Measurements from ENCODE around the gene ZDHHC19. TPM values are rescaled to one million over a fixed set of nuclear protein-coding genes. Genes with fewer than 3 reads are reported as not detected.
"Not testable (repeated sequence)": the region's sequence is repeated elsewhere in the genome, so short reads cannot be mapped to it uniquely, and the experiment has no call there.

ZDHHC19 gene
- total RNA-seq, 2 experiments from 2014 or later: not detected

DNA sequence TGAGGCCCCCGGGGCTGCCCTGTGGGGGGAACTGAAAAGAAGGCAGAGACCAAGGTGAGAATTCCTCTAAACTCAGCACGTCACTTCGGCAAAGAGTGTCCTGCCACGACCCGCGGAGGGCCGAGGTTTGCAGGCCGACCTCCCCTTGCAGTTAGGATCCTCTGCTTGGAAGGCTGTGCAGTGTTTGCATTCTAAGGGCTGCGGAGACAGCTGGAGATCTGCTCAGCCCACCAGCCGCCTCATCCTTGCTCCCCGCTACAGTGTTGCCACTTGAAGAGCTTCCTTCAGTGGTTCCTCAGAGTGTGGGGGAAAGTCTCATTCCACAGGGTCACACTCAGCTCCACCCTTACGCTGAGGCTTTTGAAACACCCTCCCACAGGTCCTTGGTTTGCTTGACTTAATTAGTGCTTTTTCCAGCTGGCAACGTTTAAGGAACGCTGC lies 15.9 kb upstream of the ZDHHC19 start:
- CTCF ChIA-PET: interaction anchor here (0.7 kb wide), 1 partner anchor 78 kb away, joined by 3 read pairs; no protein-coding TSS in a partner anchor

DNA sequence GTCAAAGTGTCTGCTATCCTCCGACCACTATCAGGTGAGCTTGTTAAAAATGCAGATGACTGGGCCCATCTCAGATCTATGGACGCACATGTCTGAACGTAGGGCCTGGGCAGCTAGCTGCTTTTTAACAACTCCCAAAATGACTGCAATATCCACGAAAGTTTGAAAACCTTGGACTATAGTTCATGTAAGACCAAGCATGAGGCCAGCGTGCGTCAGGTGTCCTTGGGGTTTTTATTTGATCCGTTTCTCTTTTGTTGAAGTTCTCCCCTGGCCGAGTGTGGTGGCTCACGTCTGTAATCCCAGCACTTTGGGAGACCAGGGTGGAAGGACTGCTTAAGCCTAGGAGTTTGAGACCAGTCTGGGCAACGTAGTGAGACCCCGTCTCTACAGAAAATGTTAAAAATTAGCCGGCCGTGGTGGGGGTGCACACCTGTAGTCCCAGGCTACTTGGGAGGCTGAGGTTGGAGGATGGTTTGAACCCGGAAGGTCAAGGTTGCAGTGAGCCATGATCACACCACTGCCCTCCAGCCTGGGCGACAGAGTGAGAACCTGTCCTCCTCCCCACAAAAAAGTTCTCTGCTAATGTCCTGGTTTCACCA lies 14.7 kb upstream of the ZDHHC19 start:
- ChIA-PET CTCF (no interaction called here), POLR2A (no interaction called here)

More for the DNA sequence above, 15.9 kb upstream of the ZDHHC19 start:
- POLR2A ChIA-PET: no interaction called here

DNA sequence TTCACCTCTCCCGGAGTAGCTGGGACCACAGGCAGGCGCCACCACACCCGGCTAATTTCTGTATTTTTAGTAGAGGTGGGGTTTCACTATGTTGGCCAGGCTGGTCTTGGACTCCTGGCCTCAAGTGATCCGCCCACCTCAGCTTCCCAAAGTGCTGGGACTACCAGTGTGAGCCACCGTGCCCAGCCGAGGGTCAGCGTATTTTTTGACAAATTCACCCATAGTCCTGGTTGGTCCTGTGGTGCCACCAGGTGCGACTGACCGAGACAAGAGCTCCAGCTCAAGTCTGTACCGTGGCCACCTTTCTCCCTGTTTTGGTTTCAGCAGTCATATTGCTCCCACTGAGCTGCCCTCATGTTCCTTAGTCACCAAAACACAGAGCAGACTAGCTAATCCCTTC lies 13.9 kb upstream of the ZDHHC19 start:
- ChIA-PET POLR2A (no interaction called here), CTCF (no interaction called here)

DNA sequence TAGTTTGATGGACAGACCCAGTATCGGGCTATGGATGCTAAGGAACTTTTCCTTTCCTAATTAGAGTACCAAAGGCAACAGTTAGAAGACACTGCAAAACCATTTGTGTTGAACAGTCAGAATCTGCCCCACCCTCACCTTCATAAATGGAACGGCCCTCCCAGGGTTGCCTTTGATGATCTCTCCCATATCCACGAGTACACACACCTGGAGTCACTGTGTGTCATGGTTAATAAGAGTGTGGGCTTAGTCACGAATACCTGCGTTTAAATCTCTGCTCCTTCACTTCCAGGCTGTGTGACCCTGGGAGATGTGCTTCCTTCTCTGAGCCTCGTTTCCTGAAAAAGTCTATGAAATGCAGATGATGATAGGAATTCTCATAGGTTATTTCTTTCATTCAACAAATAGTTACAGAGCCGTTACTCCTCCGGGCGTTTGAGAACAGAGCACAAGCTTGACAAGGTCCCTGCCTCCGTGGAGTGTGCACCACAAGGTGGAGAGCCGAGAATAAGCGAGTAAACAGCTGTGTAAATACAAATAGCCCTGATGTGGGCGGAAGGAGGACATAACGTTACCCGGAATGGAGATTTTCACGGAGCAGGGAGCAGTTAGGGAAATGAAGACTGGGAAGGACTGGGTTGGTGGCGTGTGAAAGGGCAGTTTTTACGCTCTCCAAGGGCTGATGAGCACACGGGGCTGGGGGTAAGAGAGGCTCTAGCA lies 11.8 kb upstream of the ZDHHC19 start:
- POLR2A ChIA-PET: no interaction called here
- CTCF ChIA-PET: no interaction called here

DNA sequence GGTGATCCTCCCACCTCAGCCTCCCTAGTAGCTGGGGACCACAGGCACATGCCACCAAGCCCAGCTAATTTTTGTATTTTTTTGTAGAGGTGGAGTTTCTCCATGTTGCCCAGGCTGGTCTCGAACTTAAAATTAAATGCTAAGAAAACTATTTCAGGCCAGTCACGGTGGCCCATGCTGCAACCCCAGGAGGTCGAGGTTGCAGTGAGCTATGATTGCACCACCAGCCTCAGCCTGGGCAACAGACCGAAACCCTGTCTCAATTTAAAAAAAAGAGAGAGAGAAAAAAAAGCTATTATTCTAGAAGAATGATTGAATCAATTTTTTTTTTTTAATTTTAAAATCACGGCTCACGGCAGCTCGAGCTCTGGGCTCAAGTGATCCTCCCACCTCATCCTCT lies 9.8 kb upstream of the ZDHHC19 start:
- CTCF ChIA-PET: interaction anchor here (0.6 kb wide), 1 partner anchor 174 kb away, joined by 3 read pairs; no protein-coding TSS in a partner anchor
- POLR2A ChIA-PET: interaction anchor here (0.6 kb wide), 2 partner anchors 67 to 188 kb away, joined by 4 to 7 read pairs; no protein-coding TSS in a partner anchor

DNA sequence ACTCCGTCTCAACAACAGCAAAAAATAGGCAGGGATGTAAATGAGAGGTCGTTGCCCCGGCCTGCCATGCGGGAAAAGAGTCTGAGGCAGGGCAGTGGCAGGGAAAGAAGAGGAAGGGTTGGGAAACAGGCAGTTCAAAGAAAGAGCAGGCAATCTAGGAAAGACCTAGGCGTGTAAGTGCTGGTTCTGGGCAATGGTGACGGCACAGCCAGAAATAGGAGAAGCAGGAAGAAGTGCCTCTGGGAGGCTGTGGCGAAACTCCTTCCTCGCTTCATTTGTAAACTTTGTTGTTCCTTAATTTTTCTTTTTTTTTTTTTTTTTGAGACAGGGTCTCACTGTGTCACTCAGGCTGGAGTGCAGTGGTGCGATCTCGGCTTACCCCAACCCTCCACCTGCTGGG lies 9.4 kb upstream of the ZDHHC19 start:
- CTCF ChIA-PET: interaction anchor here (0.6 kb wide), 1 partner anchor 174 kb away, joined by 3 read pairs; no protein-coding TSS in a partner anchor

DNA sequence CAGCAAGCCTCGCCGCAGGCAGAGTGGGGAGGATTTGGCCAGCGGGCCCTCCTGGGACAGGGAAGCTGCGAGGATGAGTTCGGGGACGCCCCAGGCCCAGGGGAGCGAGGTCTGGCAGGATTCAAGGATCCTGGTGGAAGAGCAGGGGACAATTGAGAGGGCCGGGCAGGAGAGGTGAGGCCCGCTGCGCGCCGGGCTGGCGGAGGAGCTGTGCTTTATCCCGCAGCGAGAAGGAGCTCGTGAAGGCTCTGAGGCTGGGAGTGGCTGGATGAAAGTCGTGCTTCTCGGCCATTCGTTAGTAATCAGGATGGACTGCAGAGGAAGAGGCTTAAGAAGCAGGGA lies 8.7 kb upstream of the ZDHHC19 start:
- ChIA-PET POLR2A (no interaction called here), CTCF (interaction anchor here (0.6 kb wide), 1 partner anchor 174 kb away, joined by 3 read pairs; no protein-coding TSS in a partner anchor)

More for the DNA sequence above, 9.4 kb upstream of the ZDHHC19 start:
- POLR2A ChIA-PET: interaction anchor here (0.6 kb wide), 1 partner anchor 68 kb away, joined by 4 read pairs; no protein-coding TSS in a partner anchor

DNA sequence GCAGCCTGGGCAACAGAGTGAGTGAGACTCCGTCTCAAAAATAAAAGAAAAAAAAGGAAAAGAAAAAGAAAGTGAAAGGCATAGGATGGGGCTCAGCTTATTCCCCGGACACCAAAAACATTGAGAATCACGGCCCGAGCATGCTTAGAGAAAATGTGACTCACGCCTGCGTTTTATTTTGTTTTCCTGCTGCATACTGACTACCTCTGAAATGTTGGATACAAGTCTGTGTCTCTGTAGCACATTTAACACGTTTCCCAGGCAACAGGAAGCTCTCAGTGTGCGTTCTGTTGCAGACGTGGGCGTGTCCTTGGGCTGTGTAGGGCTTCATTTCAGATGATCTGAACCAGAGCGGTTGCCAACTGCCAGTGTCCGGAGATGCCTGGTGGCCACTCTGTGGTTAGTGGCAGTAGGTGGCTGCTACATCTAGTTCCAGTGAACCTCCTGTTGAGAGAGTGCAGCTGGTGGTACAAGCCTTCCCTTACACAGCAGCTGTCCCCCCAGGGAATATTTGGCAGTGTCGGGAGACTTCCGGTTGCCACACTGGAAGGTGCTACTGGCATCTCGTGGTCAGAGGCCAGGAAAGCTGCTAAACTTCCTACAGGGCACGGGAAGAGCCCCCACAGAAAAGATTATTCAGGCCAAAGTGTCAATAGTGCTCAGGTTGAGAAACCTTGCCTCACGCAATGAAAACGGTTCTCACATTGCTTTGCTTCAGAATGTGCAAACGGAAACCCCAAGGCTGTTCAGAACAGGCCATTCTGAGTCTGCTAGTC lies 8.2 kb upstream of the ZDHHC19 start:
- ChIA-PET CTCF (no interaction called here), POLR2A (no interaction called here)

DNA sequence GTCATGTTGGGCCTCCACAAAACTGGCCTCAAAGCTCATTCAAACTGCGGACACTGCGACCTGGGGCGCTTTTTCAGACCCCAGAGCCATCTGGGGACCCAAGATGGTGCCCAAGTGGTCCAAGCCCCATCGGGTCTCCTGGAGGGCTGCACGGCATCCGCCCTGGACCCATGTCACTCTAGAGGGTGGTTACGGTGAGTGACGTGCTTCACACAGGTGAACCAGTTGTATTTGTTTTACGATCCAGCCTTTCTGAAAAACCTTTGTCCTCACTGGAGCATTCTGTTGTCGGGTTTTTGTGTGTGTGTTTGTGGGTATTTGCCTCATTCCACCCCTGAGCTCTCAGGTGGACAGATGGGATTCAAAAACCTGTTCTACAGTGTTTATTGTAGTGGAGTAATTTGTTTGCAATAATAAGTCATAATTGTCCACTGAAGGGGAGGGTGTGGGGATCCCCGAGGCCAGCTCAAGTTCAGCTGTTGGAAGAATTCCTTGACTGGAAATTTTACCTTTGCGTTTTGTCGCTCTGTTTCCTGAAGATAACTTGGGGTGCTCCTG lies 7.0 kb upstream of the ZDHHC19 start:
- POLR2A ChIA-PET: no interaction called here
- CTCF ChIA-PET: interaction anchor here (0.7 kb wide), 1 partner anchor 105 kb away, joined by 3 read pairs; no protein-coding TSS in a partner anchor

DNA sequence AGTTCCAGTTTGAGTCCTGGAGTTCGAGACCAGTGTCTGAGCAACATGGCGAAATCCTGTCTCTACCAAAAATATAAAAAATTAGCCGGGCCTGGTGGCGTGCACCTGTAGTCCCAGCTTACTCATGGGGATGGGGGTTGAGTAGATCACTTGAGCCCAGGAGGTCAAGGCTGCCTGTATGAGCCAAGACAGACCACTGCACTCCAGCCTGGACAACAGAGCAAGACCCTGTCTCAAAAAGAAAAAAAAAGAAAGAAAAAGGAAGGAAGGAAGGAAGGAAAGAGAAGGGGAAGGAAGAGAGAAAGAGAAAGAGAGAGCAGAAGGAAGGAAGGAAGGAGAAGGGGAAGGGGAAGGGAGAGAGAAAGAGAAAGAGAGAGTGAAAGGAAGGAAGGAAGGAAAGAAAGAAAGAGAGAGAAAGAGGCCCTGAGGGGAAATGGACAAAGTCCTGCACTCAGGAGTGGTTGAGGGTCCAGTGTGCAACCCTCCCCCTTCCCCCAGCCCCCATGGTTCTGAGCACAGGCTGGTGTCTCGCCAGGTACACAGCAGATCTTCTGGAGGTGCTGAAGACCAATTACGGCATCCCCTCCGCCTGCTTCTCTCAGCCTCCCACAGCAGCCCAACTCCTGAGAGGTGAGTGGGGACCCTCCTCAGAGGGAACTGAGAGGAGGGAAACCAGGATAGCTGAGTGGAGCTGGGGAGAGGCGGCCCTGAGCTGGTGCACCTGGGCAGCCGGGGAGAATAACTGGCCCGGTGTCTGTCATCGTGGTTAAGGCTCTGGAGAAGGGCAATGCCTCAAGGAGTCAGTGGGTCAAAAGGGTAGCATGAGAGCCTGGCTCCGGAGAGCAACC lies 6.3 kb upstream of the ZDHHC19 start:
- CTCF ChIA-PET: no interaction called here
- POLR2A ChIA-PET: no interaction called here

DNA sequence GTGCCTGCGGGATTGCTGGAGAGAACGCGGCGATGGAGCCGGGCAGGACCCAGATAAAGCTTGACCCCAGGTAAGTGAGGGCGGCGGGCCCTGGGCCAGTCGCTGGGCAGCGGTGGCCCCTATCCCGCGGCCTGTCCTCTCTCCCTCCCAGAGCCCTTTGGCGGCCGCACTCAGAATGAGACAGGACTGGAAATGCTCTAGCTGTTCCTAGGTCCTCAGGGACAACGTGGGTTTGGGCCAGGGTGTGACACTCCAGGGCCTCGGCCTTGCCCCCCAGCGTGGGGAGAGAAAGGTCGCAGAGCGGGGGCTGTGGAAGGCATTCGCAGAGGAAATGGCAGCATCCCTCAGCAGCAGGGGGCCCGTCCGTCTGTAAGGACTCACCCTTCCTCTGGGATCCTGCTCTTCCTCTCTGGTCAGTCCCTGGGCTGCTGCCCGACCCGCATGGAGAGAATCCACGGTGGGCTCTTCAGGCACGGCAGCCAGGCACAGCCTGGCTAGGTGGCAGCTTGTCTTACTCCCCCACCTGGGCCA lies 5.5 kb upstream of the ZDHHC19 start:
- ChIA-PET POLR2A (no interaction called here), CTCF (no interaction called here)

DNA sequence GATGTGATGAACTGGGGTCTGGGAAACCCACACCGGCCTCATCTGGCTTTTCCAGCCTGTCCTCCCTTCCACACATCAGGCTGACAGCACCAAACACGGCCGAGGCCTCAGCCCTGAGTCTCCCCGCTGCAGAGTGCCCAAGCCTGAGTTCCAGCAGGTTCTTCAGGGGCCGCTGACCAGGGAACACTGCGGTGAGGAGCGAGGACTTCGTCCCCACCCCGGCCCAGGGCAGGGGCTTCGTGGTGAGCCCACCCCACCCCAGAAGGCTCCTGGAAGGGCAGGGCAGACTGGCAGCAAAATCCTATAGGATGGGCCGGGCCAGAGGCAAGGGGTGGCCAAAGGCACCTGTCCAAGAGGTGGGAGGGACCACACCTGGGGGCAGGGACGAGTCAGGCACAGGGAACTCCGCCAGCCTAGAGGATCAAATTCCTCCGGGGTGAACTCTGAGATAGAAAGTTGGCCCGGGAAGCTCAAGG lies 4.9 kb upstream of the ZDHHC19 start, which contains the start of gene SLC51A:
TSS of gene SLC51A (plus strand) at position 446 of the 476 bp plus-strand sequence. CDS start 179 bp downstream, outside the sequence.
- POLR2A ChIA-PET: no interaction called here
- CTCF ChIA-PET: no interaction called here

DNA sequence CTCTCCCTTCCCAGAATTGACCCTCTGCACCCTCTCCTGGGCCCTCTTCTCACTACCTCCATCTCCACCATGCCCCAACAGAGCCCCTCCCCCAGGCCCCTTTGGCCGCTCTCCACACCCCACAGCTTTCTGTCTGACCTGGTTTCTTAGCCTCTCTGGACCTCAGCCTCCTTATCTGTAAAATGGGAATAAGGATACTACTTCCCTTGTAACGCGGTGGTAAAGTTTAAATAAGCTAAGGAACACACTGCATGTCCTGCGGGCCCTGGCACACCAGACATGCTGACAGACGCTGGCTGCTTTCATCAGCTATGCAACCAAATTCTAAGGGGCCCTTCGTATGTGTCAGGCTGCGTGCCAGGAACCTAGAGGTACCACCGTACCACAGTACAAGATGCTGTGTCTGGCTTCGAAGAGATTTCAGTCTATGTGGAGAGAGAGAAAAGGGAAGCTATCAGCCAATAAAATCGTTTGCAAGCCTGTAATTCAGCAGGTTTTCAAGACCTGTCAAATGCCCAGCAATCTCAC lies 4.4 kb upstream of the ZDHHC19 start:
- CTCF ChIA-PET: no interaction called here
- POLR2A ChIA-PET: no interaction called here

DNA sequence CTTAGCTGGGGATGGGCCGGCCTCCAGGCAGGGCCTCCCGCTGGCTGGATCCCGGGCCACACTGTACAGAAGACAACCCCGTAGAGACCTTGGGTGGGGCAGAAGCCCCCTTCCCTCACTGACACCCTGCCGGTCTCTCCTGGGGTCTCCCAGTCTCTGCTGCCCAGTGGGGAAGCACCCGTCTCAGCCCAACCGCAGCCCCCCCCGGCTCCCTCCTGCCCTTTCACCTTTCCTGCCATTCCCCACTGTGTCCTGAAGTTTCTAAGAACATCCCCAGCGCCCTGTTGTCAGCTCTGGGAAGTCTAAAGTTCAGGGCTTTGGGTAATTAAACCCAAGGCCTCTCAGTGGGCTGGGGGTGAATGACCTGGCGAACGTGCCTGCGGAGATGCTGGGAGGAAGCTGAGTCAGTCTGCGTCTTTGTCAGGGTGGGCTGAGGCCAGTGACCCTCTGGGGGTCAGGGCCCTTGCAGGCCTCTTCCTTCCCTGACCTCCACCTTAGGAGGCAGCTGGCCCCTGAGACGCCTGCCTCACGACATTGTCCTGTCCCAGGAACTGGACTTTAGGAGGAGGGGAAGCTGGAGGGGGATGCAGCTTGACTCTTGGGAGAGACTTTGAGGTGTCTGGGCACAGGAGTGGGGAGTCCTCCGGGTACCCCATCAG lies 3.7 kb upstream of the ZDHHC19 start:
- CTCF ChIA-PET: no interaction called here
- POLR2A ChIA-PET: no interaction called here

DNA sequence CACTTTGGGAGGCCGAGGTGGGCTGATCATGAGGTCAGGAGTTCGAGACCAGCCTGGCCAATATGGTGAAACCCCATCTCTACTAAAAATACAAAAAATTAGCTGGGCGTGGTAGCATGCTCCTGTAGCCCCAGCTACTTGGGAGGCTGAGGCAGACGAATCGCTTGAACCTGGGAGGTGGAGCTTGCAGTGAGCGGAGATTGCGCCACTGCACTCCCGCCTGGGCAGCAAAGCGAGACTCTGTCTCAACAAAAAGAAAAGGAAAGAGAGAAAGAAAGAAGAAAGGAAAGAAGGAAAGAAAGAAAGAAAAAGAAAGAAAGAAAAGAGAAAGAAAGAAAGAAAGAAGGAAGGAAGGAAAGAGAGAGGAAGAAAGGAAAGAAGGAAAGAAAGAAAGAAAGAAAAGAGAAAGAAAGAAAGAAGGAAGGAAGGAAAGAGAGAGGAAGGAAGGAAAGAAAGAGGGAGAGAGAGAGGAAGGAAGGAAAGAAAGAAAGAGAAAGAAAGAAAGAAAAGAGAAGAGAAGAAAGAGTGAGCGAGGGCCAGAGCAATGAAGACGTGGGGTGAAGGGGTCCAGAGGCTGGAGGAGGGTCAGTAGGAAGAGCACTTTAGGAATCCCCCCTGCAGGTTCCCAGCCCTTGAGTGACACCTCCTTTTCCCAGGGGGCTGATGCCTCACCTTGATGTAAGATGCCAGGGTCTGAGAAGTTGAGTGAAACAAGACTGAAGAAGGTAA lies 1.1 kb downstream of the ZDHHC19 start:
- CTCF ChIA-PET: interaction anchor here (1.0 kb wide), 1 partner anchor 137 kb away, joined by 3 read pairs; no protein-coding TSS in a partner anchor
- POLR2A ChIA-PET: not testable (repeated sequence)

DNA sequence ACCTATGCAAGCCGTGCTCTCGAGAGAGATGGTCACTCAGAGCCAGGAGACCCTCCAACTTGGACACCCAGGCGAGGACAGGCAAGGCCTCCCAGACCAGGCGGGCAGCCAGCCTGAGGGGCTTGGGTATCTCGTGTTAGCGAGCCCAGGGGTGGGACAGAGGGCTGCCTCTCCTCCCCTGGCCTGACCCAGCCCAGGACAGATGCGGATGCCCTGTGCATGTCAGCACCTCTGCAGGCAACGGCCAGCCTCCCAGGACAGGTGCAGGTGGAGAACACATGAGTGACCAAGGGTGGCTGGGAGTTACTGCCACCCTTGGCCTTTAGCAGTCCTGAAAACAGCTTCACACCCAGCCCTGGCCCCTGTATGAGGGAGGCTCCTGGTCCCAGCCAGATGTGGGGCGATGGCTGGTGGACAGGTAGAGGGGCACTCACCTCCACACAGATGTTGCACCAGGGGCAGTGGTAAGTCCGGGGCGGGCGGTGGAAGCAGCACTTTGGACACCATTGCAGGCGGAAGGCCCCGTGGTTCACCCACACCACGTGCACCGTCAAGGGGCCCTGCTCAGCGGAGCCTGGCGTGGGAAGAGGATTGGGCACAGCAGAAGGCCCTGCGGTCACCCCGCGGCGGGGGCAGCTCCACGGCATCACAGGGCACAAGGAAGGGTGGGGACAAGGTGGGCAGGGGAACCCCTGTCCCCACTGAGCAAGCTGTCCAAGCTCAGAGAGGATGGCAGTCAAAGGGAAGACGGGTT lies 2.1 kb downstream of the ZDHHC19 start:
- CTCF ChIA-PET: interaction anchor here (1.0 kb wide), 1 partner anchor 136 kb away, joined by 3 read pairs; no protein-coding TSS in a partner anchor
- POLR2A ChIA-PET: no interaction called here
